ENCODE data around the gene PITX1.

Gene PITX1

GRCh38 chr5:135066781-135067180 lies 32.8 kb upstream of the PITX1 start:
- TF ChIP-seq ZNF274 (IDR thresholded peaks at IDR 0.05; ENCODE audit: low read depth, low read length) = no peak
- H3K4me3 ChIP-seq (ENCODE audit: low read length) = no peak overlapping the region

- TF ChIP-seq ZNF274 (IDR thresholded peaks at IDR 0.05; ENCODE audit: low read depth, low read length) = no peak
- no peak overlapping the region for H3K4me3 ChIP-seq (ENCODE audit: low read length)
Observed at GRCh38 chr5:135065306-135066265, 31.6 kb upstream of the PITX1 start.

- no peak overlapping the region for H3K4me3 ChIP-seq (ENCODE audit: low read length)
- TF ChIP-seq ZNF274 (IDR thresholded peaks at IDR 0.05; ENCODE audit: low read depth, low read length) = no peak
Observed at GRCh38 chr5:135064235-135064570, 30.2 kb upstream of the PITX1 start.

GRCh38 chr5:135063511-135064234 lies 29.6 kb upstream of the PITX1 start:
- no peak for TF ChIP-seq ZNF274 (IDR thresholded peaks at IDR 0.05; ENCODE audit: low read depth, low read length)

GRCh38 chr5:135063056-135063445 lies 29.0 kb upstream of the PITX1 start:
- H3K4me3 ChIP-seq (ENCODE audit: low read length) = no peak overlapping the region
- TF ChIP-seq ZNF274 (IDR thresholded peaks at IDR 0.05; ENCODE audit: low read depth, low read length) = no peak

More at GRCh38 chr5:135063511-135064234, 29.6 kb upstream of the PITX1 start:
- no peak overlapping the region for H3K4me3 ChIP-seq (ENCODE audit: low read length)

DNA sequence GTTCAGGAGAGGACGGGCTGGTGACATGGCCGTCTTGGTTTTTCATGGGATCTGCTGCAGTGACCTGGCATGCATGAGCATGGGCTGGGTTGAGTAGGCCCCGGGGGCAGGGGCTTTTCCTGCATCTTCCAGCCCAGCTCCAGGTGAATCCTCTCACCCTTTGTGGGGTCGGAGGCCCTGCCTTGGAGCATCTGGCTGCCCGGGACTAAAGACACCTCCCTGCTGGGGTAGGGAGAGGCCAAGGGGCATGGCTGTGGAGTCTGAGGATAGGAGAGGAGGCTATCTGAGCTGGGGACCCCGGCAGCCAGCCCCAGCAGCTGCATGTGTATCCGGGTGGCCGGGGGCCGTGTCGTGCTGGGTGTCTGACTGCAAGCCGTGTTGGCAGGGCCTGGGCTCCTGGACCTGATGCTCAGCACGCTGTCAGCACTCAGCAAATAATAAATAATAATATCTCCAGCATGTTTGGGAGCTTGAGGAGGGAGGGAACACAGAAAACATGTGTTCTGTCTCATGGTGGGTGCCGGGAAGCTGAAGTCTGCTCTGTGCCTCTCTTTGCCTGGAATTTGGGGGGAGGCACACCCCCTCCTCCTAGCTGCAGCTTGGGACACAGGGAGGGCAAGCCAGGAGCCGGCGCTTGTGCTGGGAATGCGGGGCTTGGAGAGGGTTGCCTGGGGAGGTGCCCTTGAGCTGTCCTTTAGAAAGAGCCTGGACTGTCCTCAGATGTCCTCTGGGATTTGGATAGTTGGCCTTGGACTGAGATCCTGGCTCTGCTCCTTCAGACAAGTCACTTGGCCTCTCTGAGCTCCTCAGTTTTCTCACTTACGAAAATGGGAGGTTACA lies 28.4 kb upstream of the PITX1 start:
- no peak for TF ChIP-seq ZNF274 (IDR thresholded peaks at IDR 0.05; ENCODE audit: low read depth, low read length)
- H3K4me3 ChIP-seq (ENCODE audit: low read length) = no peak overlapping the region

- no peak for TF ChIP-seq ZNF274 (IDR thresholded peaks at IDR 0.05; ENCODE audit: low read depth, low read length)
- H3K4me3 ChIP-seq (ENCODE audit: low read length) = no peak overlapping the region
Observed at GRCh38 chr5:135061001-135061400, 27.0 kb upstream of the PITX1 start.

DNA sequence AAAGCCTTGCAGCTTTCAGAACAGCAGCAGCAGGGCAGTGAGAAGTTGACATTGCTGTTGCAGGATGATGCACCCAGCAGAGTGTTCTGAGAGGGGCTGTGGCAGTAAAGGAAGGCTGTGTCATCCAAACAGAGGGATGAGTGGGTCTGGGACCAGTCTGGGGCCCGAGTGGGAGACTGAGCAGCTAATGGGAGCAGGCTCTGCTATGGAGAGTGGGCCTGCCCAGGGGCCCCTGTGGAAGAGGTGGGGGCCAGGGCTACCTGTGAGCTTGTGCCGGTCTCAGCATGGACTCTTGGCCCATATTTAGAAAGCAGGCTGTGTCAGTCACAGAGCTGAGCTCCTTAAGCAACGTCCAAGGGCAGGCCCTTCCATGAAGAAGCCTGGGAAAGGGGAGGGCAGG lies 26.0 kb upstream of the PITX1 start:
- H3K4me3 ChIP-seq (ENCODE audit: low read length) = no peak overlapping the region
- no peak for TF ChIP-seq ZNF274 (IDR thresholded peaks at IDR 0.05; ENCODE audit: low read depth, low read length)

GRCh38 chr5:135059000-135059923 lies 25.2 kb upstream of the PITX1 start:
- no peak for TF ChIP-seq ZNF274 (IDR thresholded peaks at IDR 0.05; ENCODE audit: low read depth, low read length)
- no peak overlapping the region for H3K4me3 ChIP-seq (ENCODE audit: low read length)

- TF ChIP-seq ZNF274 (IDR thresholded peaks at IDR 0.05; ENCODE audit: low read depth, low read length) = no peak
- H3K4me3 ChIP-seq (ENCODE audit: low read length) = no peak overlapping the region
Observed at GRCh38 chr5:135058331-135058732, 24.3 kb upstream of the PITX1 start.

DNA sequence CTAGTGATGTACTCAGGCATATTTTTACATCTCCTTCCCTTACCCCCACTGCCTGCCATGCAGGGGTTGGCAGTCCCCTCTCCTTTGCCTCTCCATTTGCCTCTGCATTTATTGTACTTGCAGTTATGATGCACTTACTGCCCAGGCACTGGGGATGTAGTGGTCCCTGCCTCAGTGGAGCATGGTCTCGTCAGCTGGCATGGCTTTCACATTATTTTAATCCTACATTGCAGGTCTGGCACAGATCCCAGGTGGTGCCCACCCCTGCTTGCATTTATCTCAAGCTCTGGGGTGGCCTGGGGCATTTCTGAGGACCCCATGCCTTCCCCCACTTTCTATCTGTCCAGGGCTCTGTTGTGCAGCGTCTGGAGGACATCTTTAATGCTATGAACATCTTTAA lies 23.2 kb upstream of the PITX1 start:
- H3K4me3 ChIP-seq (ENCODE audit: low read length) = no peak overlapping the region

DNA sequence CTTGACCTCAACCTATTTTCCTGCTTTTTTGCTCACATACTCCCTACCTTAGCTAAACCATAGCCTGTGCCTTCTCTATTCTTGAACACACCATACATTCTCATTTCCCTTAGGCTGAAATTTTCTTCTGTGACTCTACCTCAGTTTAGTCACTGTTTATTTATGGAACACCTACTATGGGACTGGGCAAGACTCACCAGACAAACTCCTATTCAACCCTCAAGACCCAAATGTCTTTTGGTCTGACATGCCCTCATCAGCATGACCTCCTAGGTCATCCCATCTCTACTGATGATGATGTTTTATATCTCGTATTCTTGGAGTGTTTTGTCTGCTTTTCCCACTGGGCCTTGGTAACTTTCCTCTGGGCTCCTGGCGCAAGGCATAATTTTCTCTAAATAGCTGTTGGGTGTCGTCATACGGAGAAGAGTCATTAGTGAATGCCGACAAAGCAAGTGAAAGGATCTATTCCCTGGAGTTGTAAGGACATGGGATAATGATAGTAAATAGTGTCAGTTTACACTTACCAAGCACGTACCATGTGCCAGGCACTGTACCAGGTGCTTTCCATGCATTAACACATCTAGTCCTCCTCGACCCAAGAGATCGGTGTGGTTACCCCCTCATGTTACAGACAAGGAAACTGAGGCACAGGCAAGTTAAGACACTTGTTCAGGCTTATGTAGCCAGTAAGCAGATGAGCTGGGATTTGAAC lies 22.4 kb upstream of the PITX1 start:
- no peak overlapping the region for H3K4me3 ChIP-seq (ENCODE audit: low read length)
- no peak for TF ChIP-seq ZNF274 (IDR thresholded peaks at IDR 0.05; ENCODE audit: low read depth, low read length)

More for the DNA sequence above, 23.2 kb upstream of the PITX1 start:
- no peak for TF ChIP-seq ZNF274 (IDR thresholded peaks at IDR 0.05; ENCODE audit: low read depth, low read length)

GRCh38 chr5:135055396-135055795 lies 21.4 kb upstream of the PITX1 start:
- TF ChIP-seq ZNF274 (IDR thresholded peaks at IDR 0.05; ENCODE audit: low read depth, low read length) = no peak
- H3K4me3 ChIP-seq (ENCODE audit: low read length) = no peak overlapping the region
